GM21786 (cell line): Measurements from ENCODE around the gene VAV2.

Source experiments
- ATAC-seq: cut with Tn5 transposase; IDR thresholded peaks from one replicate; pipeline ENCODE4 v1.9.1; 2021; ENCODE audit not compliant: unreplicated experiment

VAV2 gene

DNA sequence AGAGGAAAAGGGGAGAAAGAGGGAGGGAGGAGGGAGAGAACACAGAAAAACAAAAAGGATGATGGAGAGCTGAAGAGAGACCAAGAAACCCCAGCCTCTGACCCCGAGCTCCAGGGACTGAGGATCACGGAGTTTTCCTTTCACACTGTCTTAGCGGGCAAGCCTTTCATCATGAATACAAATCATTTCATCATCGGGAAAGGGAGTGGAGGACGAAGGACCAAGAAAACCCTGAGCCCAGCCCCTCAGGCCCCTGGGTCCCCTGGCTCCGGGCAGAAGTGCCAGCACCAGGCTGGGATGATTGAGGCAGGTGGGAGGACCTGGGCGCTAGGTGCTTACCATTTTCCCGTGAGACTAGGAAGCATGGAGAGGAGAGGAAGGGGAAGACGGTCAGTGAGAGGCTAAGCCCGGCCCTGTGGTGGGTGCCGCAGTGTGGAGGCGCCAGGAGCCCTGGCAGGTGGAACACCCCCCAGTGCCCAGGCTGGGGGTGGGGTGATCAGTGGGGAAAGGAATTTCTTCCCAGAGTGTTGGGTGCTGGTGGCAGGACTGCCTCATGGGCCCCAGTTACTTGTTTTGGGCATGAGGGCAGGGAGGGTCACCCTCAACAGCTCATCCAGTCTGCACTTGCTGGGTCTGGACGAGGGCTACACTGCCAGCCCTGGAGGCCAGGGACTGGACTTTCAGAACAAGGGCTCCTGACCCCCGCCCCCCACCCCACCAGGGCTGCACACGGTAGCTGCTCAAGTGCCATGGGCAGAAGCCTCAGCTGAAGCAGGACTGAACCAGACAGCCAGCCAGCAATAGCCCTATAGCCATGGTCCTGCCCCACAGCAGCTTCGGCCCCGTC, 205.0 kb downstream of the VAV2 start:
- no peak for ATAC-seq

DNA sequence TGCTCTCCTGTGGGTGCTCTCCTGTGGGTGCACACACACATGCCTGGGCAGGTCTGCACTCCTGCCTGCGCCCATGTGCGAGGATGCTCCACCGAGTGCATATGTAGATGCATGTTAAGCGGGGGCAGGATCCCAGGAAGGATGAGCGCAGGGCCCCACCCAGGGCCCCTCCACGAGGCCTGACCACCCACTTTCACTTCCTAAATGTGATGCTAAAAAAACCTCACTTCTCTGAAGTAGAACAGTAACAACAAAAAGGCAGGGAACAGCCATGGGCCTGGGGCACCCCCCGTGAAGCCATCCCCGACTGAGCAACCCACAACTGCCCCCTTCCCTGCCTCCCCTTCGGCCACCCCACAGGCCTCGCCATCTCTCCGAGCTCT, 205.8 kb downstream of the VAV2 start:
- ATAC-seq = peak; percentile 42

DNA sequence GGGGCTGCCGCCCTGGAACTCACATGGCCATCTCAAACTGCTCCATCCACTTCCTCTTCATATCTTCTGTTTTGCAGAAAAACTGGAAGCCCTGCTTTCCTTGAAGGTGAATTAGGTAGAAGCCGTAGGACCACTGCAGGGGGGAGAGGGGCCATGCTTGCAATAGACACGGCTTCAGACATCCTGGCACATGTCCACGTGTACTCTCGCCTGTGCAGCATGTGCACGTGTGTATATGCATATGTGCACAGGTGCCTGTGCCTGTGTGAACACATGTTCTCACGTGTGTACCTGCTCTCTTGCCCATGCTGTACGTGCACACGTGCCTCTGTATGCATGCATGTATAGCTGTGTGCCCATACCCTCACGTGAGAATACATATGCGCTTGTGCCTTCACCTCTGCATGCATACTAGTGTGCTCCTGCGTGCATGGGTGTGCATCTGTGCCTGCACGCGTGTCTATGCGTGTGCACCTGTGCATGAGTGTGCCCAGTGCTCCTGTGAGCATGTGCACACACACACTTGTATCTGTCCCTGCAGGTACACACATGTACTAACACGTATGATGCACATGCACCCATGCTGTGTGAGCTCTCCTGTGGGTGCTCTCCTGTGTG, 206.3 kb downstream of the VAV2 start:
- ATAC-seq = no peak

DNA sequence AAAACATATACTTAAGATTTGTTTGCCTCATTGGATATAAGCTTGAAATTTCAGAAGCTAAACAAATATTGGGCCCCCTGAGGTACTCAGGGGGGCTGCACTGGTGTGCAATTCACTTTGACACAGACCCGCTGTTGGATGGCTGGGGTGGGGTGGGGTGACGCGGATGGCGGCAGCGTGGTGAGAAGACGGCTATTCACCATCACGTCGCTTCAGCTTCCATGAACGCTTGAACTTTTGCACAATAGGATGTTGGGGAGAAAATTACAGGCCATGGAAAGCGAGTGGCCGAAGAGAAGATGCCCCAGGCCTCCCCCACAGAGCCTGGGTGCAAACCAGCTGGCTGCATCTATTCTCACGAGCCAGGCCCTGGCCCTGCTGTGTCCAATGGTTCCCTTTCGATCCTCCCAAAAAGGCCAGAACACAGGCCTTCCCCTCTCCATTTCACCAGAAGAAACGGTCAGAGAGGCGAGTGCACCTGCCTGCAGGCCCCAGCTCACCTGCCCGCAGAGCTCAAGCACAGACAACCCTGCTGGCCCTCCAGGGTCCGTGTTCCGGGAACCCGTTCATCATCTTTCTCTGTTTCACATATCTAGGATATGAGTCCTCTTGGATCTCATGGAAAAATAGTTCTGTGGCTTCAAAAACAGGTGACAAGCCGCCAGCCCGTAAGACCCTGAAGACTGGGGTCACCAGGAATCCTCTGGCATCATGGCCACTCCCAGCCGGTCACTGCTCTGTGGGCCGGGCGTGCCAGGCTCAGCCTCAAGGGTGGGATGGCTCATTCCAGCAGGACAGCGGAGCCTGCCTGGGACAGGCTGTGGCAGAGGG, 207.2 kb downstream of the VAV2 start:
- no peak for ATAC-seq

GRCh38 chr9:133783331-133783731, 208.8 kb downstream of the VAV2 start:
- ATAC-seq = no peak

GRCh38 chr9:133782157-133783130, 209.7 kb downstream of the VAV2 start:
- ATAC-seq = no peak

- no peak for ATAC-seq
These were observed 210.3 kb downstream of the VAV2 start for GRCh38 chr9:133781828-133782135.

DNA sequence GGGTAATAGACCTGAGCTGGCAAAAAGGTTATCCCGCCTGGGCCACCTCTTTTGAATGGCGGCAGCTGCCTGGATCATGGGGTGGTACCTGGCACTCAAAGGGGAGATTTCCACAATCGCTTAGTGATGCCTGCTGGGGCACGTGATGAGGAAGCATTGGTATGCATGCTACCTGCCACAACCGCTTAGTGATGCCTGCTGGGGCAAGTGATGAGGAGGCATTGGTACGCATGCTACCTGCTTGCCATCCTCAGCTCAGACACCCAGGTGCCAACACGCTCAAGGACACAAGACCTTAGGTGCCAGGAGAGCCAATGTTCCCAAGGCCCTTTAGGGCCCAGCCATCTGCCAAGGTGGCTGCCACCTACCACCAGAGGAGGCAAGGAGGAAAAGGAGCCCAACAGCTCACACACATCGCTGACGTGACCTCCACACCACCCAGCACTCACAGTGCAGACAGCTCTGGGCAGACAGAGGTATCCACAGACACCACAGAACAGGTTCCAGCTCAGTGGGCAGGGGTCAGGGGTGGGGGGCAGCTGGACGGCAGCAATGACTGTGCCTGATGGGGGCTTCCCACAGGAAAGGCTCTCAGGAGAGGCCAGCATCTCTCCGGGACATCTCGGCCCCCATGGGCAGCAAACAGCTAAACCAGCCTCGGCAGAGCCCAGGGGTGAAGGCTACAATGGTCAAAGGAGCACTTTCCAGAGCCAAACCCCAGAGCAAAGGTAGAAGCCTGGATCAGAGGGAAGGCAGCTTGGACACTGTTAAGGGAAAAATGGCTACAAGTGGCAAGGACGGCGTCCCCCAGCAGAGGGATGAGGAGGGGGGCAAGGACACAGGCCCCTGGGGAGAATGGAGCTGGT, 210.9 kb downstream of the VAV2 start:
- no peak for ATAC-seq

DNA sequence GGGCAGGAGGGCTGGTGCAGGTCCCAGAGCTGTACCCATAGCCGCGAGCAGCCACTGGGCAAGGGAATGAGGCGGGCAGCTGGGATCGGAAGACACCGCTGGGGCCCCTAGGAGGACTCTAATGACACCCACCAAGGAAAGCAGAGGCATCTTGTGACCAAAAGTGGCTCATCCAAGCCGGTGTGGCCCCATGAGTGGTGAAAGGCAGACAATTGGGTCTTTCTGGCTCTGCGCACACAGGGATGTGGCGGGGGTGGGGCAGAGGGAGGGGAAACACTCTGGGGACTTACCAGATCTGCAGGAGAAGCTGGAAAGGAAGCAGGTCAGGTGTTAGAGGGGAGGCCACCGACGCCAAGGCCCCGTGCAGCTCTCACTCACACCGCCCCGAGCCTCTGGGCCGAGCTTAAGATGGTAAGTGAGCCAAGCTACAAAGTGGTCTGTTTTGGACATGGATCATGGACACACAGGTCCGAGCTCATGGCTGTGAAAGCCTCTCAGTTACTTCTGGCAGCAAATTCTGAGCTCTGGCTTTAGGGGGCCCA, 211.6 kb downstream of the VAV2 start:
- ATAC-seq = no peak

- no peak for ATAC-seq
These were observed 212.4 kb downstream of the VAV2 start for GRCh38 chr9:133779516-133780403.

GRCh38 chr9:133779081-133779480, 213.0 kb downstream of the VAV2 start:
- ATAC-seq = no peak

DNA sequence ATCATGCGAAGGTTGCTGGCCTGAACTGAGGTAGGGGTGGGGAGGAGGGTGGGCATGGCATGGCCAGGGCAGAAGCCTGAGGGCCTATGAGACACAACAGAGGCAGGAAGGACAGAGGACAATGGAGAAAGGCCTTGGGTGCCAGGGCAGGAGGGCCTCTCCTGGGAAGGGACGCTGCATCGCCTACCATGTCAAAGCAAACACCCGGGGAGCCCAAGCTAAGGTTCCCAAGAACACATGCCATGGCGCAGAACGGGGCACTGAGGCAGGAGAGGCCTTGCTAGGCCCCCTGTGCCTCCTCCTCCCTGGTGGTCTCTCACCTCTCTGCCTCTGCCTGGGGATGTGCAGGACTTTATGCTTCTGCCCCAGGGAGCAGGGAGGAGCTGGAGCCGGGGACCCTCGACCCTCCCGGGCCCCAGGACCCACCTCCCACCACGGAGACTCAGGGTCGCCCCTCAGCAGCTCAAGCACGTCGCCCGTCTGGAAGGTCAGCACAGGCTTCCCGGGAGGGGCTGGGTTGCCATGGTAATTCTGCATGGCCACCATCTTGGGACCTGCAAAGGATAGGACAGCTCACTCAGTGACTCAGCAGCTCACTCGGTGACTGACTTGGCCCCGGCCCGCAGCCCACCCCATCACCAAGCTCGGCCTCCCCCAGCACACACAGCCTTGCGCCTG, 213.6 kb downstream of the VAV2 start:
- no peak for ATAC-seq

DNA sequence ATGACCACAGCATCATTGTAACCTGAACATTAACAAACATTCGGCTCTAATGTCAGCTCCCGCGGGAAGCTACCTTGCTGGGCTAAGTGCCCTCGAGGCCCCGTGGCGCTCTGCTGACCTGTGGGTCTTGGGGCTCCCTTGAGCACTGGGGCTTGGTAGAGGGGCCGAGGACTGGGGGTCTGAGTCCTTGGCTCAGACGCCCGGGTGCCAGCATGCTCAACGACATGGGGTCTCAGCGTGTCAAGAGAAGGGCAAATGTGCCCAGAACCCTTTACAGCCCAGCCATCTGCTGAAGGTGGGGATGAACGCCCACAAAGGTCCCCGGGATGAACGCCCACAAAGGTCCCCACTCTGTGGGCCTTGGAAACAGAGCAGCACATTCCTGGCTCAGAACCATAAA, 214.3 kb downstream of the VAV2 start:
- no peak for ATAC-seq

DNA sequence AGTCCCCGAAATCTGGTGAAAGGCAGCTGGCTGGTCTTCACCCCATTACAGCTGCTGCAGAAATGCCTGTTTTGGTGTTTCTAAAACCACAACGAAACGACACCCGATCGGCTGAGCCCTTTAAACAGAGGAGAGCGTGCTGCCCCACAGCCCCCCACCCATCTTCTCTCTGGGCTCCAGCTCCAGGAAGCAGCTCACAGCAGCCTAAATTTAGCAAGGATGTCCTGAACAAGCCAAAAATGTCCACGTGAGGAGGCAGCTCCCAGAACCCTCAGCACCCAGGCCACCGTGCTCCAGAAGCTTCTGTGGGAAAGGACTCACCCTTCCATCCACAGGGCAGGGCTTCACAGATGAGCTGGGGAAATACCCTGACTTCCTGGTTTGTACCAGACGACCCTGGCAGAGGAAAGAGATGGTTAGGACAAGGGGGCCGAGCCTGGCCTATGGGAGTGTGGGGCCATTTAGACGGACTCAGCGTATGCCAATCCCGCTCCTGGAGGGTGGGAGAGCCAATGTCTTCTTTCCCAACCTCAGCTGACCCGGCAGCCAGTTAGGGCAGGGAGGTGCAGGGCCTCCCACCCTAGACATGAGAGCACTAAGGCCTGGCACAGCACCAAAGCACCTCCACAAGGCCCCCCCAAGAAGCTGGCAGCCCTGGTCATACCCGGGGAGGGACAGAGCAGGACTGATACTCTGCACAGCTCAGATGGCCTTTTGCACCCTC, 214.9 kb downstream of the VAV2 start:
- ATAC-seq = no peak

DNA sequence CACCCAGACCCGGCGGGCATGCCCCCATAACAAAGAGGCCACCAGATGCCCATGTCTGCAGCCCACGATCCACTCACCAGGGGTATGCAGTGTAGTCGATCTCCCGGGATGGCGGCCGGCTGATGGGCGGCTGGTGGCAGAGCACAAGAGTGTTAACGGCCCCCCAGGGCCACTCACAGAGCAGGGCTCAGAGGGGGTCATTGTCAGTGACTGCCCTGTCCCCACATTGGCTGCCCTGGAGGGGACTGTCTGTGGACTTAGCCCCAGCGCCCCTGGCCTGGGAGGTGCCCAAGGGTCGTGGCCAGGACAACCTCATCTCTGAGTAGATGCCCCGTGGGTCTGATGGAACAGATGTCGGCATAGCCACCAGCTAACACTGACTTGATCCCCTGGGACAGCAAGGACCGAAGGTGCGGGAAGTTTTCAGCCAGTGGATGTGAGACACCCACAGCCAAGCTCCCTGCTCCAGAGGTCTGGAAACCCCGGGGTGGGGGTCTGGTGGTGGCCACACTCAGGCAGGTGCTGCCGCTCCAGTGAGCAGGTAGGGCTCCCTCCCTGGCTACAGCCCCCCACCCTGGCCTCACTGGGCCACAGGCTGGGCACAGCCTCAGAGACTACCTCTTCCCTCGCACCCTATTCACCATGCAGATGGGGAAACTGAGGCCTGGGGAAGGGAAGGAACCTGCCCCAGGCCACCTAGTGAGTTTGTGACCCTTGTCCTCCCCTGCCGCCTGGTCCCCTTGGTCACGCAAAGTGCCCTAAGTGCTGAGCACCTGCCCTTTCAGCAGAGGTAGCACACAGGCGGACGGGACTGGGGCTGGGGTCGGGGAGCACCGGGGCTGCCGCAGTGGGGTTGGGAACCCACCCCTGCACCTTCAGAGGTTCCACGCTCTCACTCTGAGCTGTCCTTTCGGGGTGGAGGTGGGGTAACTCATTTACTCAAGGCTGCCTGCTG, 215.9 kb downstream of the VAV2 start:
- no peak for ATAC-seq

DNA sequence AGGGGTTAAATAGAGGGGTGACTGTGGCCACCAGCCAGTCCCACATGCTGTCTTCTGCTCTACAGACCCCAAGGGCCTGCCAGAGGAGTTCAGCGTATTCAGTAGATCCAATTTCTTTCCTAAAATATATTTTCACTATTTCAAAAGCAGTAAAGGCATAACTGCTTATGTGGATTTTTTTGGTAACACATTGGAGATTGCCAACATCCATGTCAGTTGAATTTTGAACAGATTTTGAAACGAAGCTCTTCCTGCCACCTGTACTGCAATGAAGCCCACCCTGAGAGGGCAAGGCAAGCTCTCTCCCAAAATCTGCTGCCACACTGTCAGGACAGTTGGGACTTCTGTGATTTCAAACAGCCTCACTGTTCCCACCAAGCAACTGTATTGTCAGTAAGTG, 216.8 kb downstream of the VAV2 start:
- ATAC-seq = no peak
